BE2C (cell line): ENCODE measurements around the gene APPBP2.

ENCODE experiments used
- DNase-seq: peaks from one replicate; pipeline ENCODE4 v3.0.0-alpha.2; 2020
- H3K27me3 ChIP-seq: fragments of 250-450 bp; sonication (Bioruptor Pico); 2 replicates; pipeline ENCODE4 v1.5.1; 2020; ENCODE audit warnings: mild to moderate bottlenecking
- H3K36me3 ChIP-seq: fragments of 250-450 bp; sonication (Bioruptor Pico); 2 replicates; pipeline ENCODE4 v1.5.1; 2020; ENCODE audit warnings: mild to moderate bottlenecking
- H3K4me1 ChIP-seq: fragments of 250-450 bp; sonication (Bioruptor Pico); 2 replicates; pipeline ENCODE4 v1.5.1; 2020
- H3K4me3 ChIP-seq: 2 replicates; pipeline ENCODE4 v1.5.1; 2011; ENCODE audit warnings: low read depth, low read length
- H3K9me3 ChIP-seq: fragments of 250-450 bp; sonication (Bioruptor Pico); 2 replicates; pipeline ENCODE4 v1.5.1; 2020
- CTCF ChIP-seq: IDR thresholded peaks from 2 replicates; pipeline ENCODE4 v1.5.1; 2012; ENCODE audit warnings: mild to moderate bottlenecking, low read depth, low read length

Gene APPBP2

DNA sequence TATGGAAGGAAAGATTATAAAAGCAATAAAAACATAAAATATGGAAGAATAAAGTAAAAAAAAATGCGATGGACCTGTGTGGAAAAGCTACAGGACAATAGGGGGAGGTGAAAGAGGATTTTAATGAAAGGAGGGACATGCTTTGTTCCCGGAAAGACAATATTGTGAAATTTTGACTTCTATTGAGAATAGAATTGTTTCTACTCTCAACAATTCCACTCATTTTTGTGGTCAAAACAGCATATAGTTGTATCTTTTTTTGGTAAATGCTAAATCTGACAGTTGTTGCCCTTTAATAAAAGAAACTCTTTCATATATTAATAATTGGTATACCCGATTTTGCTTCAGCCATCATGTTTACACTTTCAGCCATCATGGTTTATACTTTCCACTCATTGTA lies 22.9 kb upstream of the APPBP2 start:
- TF ChIP-seq CTCF: no peak

DNA sequence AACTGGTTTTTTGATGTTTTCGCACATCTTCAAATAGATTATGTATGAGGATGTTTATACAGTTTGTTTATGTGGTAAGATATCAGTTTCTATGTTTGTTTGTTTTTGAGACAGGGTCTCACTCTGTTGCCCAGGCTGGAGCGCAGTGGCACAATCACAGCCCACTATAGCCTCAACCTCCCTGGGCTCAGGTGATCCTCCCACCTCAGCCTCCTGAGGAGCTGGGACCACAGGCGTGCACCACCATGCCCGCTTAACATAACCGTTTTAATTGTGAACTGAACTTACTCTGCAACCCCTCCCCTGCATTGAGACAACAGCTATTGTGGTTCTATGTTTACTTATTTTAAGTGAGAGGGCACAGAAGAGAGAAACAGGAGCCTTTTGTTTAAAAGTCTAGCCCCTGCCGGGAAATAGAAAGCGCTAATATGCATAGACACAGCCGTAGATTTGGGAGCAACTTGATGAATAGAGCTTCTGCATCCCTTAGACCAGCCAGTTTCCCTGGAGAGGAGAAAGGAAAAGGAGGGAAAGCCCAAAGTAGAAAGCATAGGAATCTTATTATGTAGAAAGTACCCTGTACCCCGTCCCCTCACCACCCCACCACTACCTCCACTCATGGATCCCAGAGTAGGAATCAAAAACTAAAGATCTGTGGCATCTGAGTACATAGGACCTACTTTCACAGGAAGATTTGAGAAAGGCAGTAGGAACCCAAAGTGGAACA lies 19.6 kb upstream of the APPBP2 start:
- Histone ChIP-seq H3K36me3 (no peaks in the 10 kb centered on the region), H3K4me3 (no peak overlapping the region), H3K27me3 (no peaks in the 10 kb centered on the region), H3K4me1 (no peaks in the 10 kb centered on the region), H3K9me3 (no peaks in the 10 kb centered on the region)
- no peak for TF ChIP-seq CTCF
- no peak for DNase-seq

More for the DNA sequence above, 22.9 kb upstream of the APPBP2 start:
- H3K27me3 ChIP-seq: no peaks in the 10 kb centered on the region
- H3K9me3 ChIP-seq: no peaks in the 10 kb centered on the region
- no peaks in the 10 kb centered on the region for H3K36me3 ChIP-seq
- H3K4me3 ChIP-seq: no peak overlapping the region
- H3K4me1 ChIP-seq: no peaks in the 10 kb centered on the region
- DNase-seq: no peak

DNA sequence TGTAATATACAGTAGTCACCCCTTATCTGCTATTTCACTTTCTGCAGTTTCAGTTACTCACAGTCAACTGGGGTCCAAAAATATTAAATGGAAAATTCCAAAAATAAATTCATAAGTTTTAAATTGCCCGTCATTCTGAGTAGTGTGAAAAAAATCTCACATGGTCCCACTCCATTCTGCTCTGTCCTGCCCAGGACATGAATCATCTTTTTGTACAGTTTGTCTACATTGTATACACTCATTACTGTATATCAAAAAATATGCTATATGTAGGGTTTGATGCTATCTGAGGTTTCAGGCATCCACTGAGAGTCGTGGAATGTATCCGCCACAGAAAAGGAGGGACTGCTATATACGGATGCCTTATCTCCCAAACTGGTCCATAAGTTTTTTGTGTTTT lies 16.0 kb upstream of the APPBP2 start:
- DNase-seq: no peak
- no peaks in the 10 kb centered on the region for H3K27me3 ChIP-seq
- H3K4me1 ChIP-seq: no peaks in the 10 kb centered on the region

GRCh38 chr17:60540460-60540859 lies 14.4 kb upstream of the APPBP2 start:
- DNase-seq: no peak
- H3K36me3 ChIP-seq: no peaks in the 10 kb centered on the region
- H3K4me1 ChIP-seq: peaks cover 9% of the 10 kb centered on the region
- no peaks in the 10 kb centered on the region for H3K27me3 ChIP-seq
- H3K9me3 ChIP-seq: no peaks in the 10 kb centered on the region
- H3K4me3 ChIP-seq: no peak overlapping the region
- no peak for TF ChIP-seq CTCF

More for the DNA sequence above, 16.0 kb upstream of the APPBP2 start:
- no peaks in the 10 kb centered on the region for H3K9me3 ChIP-seq
- no peak for TF ChIP-seq CTCF
- no peak overlapping the region for H3K4me3 ChIP-seq
- H3K36me3 ChIP-seq: no peaks in the 10 kb centered on the region

DNA sequence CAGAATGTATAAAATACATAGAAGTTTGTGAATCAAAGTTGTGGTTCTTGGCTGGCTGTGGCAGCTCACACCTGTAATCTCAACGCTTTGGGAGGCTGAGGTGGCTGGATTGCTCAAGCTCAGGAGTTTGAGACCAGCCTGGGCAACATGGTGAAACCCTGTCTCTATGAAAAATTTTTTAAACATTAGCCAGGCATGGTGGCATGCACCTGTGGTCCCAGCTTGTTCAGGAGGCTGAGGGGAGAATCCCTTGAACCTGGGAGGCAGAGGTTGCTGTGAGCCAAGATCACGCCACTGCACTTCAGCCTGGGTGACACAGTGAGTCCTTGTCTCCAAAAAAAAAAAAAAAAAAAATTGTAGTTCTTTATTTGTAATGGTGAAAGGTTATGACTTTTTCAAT lies 13.8 kb upstream of the APPBP2 start:
- H3K9me3 ChIP-seq: no peaks in the 10 kb centered on the region
- H3K36me3 ChIP-seq: no peaks in the 10 kb centered on the region
- TF ChIP-seq CTCF: no peak
- H3K4me3 ChIP-seq: no peak overlapping the region
- no peaks in the 10 kb centered on the region for H3K27me3 ChIP-seq
- peaks cover 11% of the 10 kb centered on the region for H3K4me1 ChIP-seq
- DNase-seq: no peak

GRCh38 chr17:60538726-60539125 lies 12.7 kb upstream of the APPBP2 start:
- no peaks in the 10 kb centered on the region for H3K27me3 ChIP-seq

More at GRCh38 chr17:60538726-60539125, 12.7 kb upstream of the APPBP2 start:
- no peaks in the 10 kb centered on the region for H3K36me3 ChIP-seq
- no peak overlapping the region for H3K4me3 ChIP-seq
- peaks cover 11% of the 10 kb centered on the region for H3K4me1 ChIP-seq
- DNase-seq: no peak
- no peak for TF ChIP-seq CTCF
- no peaks in the 10 kb centered on the region for H3K9me3 ChIP-seq
